Lung (tissue), 12 donors: Measurements from ENCODE around the gene SLC8A1. TPM values are rescaled to one million over a fixed set of nuclear protein-coding genes. Genes with fewer than 3 reads are reported as not detected.

Source experiments
- ATAC-seq: fragments of 200-7000 bp; cut with Tn5 transposase; one replicate; pipeline ENCODE4 v1.9.1; 2020; ENCODE audit warnings: moderate number of reproducible peaks; ENCODE audit not compliant: insufficient read depth, low FRiP score
- DNase-seq, 3 donors: peaks; one replicate each; pipeline ENCODE4 v3.0.0-alpha.2; 2013 to 2017
- H3K27ac ChIP-seq, 2 donors: one replicate each; pipeline ENCODE4 v1.5.1; 2013; ENCODE audit warnings: mild to moderate bottlenecking in 2 of 2, moderate library complexity in 2 of 2, control low read depth in 1 of 2, inconsistent platforms in 1 of 2, low read depth in 1 of 2, low read length in 1 of 2
- H3K27me3 ChIP-seq, 3 donors: one replicate each; pipeline ENCODE4 v1.5.1; 2013; ENCODE audit warnings: low read length in 2 of 3; ENCODE audit not compliant: control insufficient read depth in 3 of 3, insufficient read depth in 3 of 3
- H3K36me3 ChIP-seq, 4 donors: one replicate each; pipeline ENCODE4 v1.5.1; 2013; ENCODE audit warnings: low read length in 4 of 4, mild to moderate bottlenecking in 1 of 4, moderate library complexity in 1 of 4; ENCODE audit not compliant: control insufficient read depth in 4 of 4, insufficient read depth in 4 of 4
- H3K4me1 ChIP-seq, 5 donors: one replicate each; pipeline ENCODE4 v1.5.1; 2013; ENCODE audit warnings: low read length in 5 of 5, mild to moderate bottlenecking in 2 of 5, moderate library complexity in 1 of 5; ENCODE audit not compliant: control insufficient read depth in 5 of 5, insufficient read depth in 5 of 5
- H3K4me3 ChIP-seq: one replicate; pipeline ENCODE4 v1.5.1; 2013; ENCODE audit warnings: mild to moderate bottlenecking, control low read depth, moderate library complexity
- H3K9ac ChIP-seq, 2 donors: one replicate each; pipeline ENCODE4 v1.5.1; 2013; ENCODE audit warnings: low read length in 2 of 2, control low read depth in 1 of 2; ENCODE audit not compliant: insufficient read depth in 1 of 2
- H3K9me3 ChIP-seq, 4 donors: one replicate each; pipeline ENCODE4 v1.5.1; 2013; ENCODE audit warnings: low read length in 3 of 4, mild to moderate bottlenecking in 1 of 4, moderate library complexity in 1 of 4; ENCODE audit not compliant: control insufficient read depth in 4 of 4, insufficient read depth in 3 of 4
- WGBS, 2 donors: extraction: QIAGEN DNeasy Blood & Tissue Kit; methylation state at CpG; one replicate each; pipeline ENCODE4 v1.1.7; 2013; 5-methylcytosine and 5-hydroxymethylcytosine counted together
- polyA plus RNA-seq, 2 donors: library from polyadenylated mRNA; stranded (reverse); fragments of 200-250 nt; gene quantifications; one replicate each; pipeline ENCODE4 v1.2.1, GENCODE V29; 2013
- total RNA-seq, 2 donors: library from RNA; depleted of rRNA in 1 of 2; stranded (reverse); fragments of >200 nt in 1 of 2; gene quantifications; one replicate each; pipeline ENCODE4 v1.2.1, GENCODE V29; 2014 to 2021
- TF ChIP-seq, protein P1 (sequence below): IDR thresholded peaks from 2 replicates; pipeline ENCODE4 v1.5.1; 2012; ENCODE audit warnings: mild to moderate bottlenecking; ENCODE audit errors: control extremely low read depth, extremely low read depth
- donor health status: control.
- donor health status: control.
- donor health status: Bipolar disorder and iron deficiency.
- donor health status: healthy.
- donor health status: DM: yes; HTN: yes; CAD: no.

SLC8A1 gene
- total and polyA plus RNA-seq, 4 donors = 1.2 to 34.7 (median 18.4) TPM

DNA sequence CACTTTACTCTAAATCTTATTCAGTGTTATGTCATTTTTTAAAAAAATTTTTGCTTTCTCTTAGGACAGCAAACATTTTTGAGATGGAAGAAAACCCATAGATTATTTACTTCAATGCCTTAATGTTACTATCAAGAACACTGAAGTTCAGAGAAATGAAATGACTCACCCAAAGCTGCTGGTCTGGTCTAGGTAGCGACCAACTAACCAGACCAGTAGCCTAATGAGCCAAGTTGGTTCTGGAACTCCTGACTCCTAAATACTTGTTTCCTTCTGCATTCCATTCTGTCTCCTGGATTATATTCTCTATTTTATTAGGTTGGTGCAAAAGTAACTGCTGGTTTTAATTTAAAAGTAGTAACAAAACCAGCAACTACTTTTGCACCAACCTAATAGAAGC, 35.4 kb downstream of the SLC8A1 start:
- H3K4me1 ChIP-seq = peaks cover 0 to 22% (median 0%) of the 10 kb centered on the region in 5 donors
- no peaks in the 10 kb centered on the region for H3K36me3 ChIP-seq
- 94 to 100% methylated on average over 1 of the region's 1 CpG for WGBS, 2 donors
- H3K9ac ChIP-seq = no peak overlapping the region
- DNase-seq = no peak
- H3K9me3 ChIP-seq = no peaks in the 10 kb centered on the region
- no peak overlapping the region for H3K4me3 ChIP-seq
- H3K27ac ChIP-seq = no peak overlapping the region
- no peaks in the 10 kb centered on the region for H3K27me3 ChIP-seq
- TF ChIP-seq, protein P1, sequence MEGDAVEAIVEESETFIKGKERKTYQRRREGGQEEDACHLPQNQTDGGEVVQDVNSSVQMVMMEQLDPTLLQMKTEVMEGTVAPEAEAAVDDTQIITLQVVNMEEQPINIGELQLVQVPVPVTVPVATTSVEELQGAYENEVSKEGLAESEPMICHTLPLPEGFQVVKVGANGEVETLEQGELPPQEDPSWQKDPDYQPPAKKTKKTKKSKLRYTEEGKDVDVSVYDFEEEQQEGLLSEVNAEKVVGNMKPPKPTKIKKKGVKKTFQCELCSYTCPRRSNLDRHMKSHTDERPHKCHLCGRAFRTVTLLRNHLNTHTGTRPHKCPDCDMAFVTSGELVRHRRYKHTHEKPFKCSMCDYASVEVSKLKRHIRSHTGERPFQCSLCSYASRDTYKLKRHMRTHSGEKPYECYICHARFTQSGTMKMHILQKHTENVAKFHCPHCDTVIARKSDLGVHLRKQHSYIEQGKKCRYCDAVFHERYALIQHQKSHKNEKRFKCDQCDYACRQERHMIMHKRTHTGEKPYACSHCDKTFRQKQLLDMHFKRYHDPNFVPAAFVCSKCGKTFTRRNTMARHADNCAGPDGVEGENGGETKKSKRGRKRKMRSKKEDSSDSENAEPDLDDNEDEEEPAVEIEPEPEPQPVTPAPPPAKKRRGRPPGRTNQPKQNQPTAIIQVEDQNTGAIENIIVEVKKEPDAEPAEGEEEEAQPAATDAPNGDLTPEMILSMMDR = no peak
- no peak for ATAC-seq

DNA sequence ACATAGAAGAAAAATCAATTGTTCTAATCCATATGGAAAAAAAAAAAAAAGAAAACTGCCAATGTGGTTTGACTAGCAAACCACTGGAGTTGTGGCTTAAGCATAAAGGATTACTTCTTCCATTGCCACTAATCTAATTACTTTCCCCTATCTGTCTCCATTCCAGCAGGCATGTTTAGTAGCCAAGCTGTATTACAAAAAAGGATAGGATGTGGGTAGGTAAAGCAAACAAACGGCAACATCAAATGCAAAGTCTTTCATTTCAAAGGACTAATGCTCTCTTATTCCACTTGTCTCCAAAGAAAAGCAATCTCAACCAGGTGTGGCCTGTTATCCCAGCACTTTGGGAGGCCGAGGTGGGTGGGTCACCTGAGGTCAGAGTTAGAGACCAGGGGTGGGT, 36.5 kb downstream of the SLC8A1 start:
- Histone ChIP-seq H3K4me1 (peaks cover 0 to 14% (median 0%) of the 10 kb centered on the region in 5 donors), H3K9me3 (no peaks in the 10 kb centered on the region), H3K36me3 (no peaks in the 10 kb centered on the region), H3K9ac (no peak overlapping the region), H3K27me3 (no peaks in the 10 kb centered on the region), H3K27ac (no peak overlapping the region), H3K4me3 (no peak overlapping the region)
- DNase-seq (no peak), ATAC-seq (no peak)
- WGBS, 2 donors = 75 to 95% methylated on average over 2 of the region's 2 CpGs
- TF ChIP-seq, protein P1 = no peak

DNA sequence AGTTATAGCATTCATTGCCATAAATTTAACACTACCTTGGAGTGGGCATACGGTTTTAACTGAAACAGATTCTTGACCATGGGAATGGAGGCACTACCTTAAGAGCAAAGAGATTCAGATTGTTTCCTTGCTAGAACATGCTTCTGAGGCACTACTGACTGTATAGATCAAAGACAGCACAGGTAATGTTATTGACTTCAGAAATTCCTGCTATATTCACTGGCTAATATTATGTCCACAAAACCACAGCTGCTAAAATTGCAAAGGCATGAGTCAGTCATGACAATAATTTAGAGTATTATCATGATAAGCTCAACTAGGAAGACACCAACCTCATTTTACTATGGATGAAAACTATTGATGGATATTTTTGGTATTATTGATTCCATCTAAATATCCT, 39.4 kb downstream of the SLC8A1 start:
- 97 to 100% methylated on average over 1 of the region's 1 CpG for WGBS, 2 donors
- TF ChIP-seq, protein P1 = no peak
- no peaks in the 10 kb centered on the region for H3K36me3 ChIP-seq
- peaks cover 0 to 13% (median 0%) of the 10 kb centered on the region in 5 donors for H3K4me1 ChIP-seq
- H3K9me3 ChIP-seq = no peaks in the 10 kb centered on the region
- H3K27me3 ChIP-seq = no peaks in the 10 kb centered on the region
- no peak overlapping the region for H3K4me3 ChIP-seq
- DNase-seq = no peak
- no peak for ATAC-seq
- no peak overlapping the region for H3K27ac ChIP-seq
- no peak overlapping the region for H3K9ac ChIP-seq

DNA sequence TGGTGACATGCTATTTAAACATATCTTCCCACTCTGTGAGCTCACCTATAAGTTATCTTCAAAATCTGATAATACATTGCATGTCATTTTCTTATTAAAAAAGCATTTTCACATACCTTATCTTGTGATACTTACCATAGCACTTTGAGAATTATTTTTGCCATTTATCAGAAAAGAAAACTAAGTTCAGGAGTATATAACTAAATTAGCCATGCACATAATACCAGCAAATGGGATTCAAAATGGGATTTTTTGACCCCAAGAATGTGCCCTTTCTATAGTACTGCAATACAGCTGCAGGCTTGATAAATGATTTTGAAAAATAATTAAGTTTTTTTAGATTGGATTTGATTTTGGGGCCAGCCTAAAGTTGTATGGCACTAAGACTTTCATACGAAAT, 41.2 kb downstream of the SLC8A1 start:
- DNase-seq (no peak), ATAC-seq (no peak)
- Histone ChIP-seq H3K4me1 (peaks cover 0 to 11% (median 0%) of the 10 kb centered on the region in 5 donors), H3K9ac (no peak overlapping the region), H3K27me3 (no peaks in the 10 kb centered on the region), H3K36me3 (no peaks in the 10 kb centered on the region), H3K4me3 (no peak overlapping the region), H3K27ac (no peak overlapping the region), H3K9me3 (no peaks in the 10 kb centered on the region)
- TF ChIP-seq, protein P1 = no peak
- WGBS, 2 donors = 89 to 91% methylated on average over 1 of the region's 1 CpG
